Ascending aorta (tissue), 2 donors: ENCODE measurements around the gene ARHGAP10. TPM values are rescaled to one million over a fixed set of nuclear protein-coding genes. Genes with fewer than 3 reads are reported as not detected.

Experiments used
- DNase-seq, 2 donors: peaks; one replicate each; pipeline ENCODE4 v3.0.0-alpha.2; 2019; ENCODE audit warnings: low spot score in 2 of 2
- H3K27ac ChIP-seq, 2 donors: fragments of 200-600 bp; sonication (generic); one replicate each; pipeline ENCODE4 v1.5.1; 2016 to 2017; ENCODE audit warnings: mild to moderate bottlenecking in 1 of 2
- H3K27me3 ChIP-seq: fragments of 200-600 bp; sonication (generic); one replicate; pipeline ENCODE4 v1.5.1; 2017
- H3K36me3 ChIP-seq, 2 donors: fragments of 200-600 bp; sonication (generic); one replicate each; pipeline ENCODE4 v1.5.1; 2016
- H3K4me1 ChIP-seq, 2 donors: fragments of 200-600 bp; sonication (generic); one replicate each; pipeline ENCODE4 v1.5.1; 2016 to 2017; ENCODE audit warnings: mild to moderate bottlenecking in 1 of 2
- H3K4me3 ChIP-seq, 2 donors: fragments of 200-600 bp; sonication (generic); one replicate each; pipeline ENCODE4 v1.5.1; 2016 to 2017; ENCODE audit warnings: mild to moderate bottlenecking in 1 of 2
- H3K9me3 ChIP-seq, 2 donors: fragments of 200-600 bp; sonication (generic); one replicate each; pipeline ENCODE4 v1.5.1; 2016
- CTCF ChIP-seq, 3 experiments: fragments of 200-600 bp in 2 of 3; fragments of 450-650 bp in 1 of 3; sonication (generic) in 2 of 3; IDR thresholded peaks; one replicate each; pipeline ENCODE4 v1.5.1; 2016 to 2019; ENCODE audit warnings: antibody characterized with exemption in 3 of 3, mild to moderate bottlenecking in 1 of 3, moderate library complexity in 1 of 3
- intact Hi-C: fragments of 100-400 bp; cut with DNase I; formaldehyde crosslinking; loops from one replicate; pipeline ENCODE4 v1.15.1; 2023
- total RNA-seq: library from RNA; depleted of rRNA; stranded (reverse); fragments of >200 nt; gene quantifications from one replicate; pipeline ENCODE4 v1.1.0, GENCODE V29; 2016

Gene ARHGAP10
- total RNA-seq, 1 donor from 2014 or later, result 77.3 TPM

GRCh38 chr4:147969573-147970385 lies 237.9 kb downstream of the ARHGAP10 start:
- Histone ChIP-seq H3K4me3 (no peak overlapping the region), H3K27ac (no peak overlapping the region), H3K4me1 (peaks cover 0 to 3% of the 10 kb centered on the region in 2 donors), H3K9me3 (no peaks in the 10 kb centered on the region), H3K27me3 (no peaks in the 10 kb centered on the region), H3K36me3 (peaks cover 6 to 39% of the 10 kb centered on the region in 2 donors)
- no peak for TF ChIP-seq CTCF (IDR thresholded peaks at IDR 0.05)
- DNase-seq, result no peak
- intact Hi-C loops, result no loop called here

GRCh38 chr4:147971116-147971515 lies 239.2 kb downstream of the ARHGAP10 start:
- Histone ChIP-seq H3K4me1 (peaks cover 0 to 12% of the 10 kb centered on the region in 2 donors), H3K27ac (no peak overlapping the region), H3K9me3 (no peaks in the 10 kb centered on the region), H3K36me3 (peaks cover 5 to 38% of the 10 kb centered on the region in 2 donors), H3K27me3 (no peaks in the 10 kb centered on the region), H3K4me3 (no peak overlapping the region)
- intact Hi-C loops, result no loop called here
- DNase-seq, result no peak
- TF ChIP-seq CTCF (IDR thresholded peaks at IDR 0.05), result no peak

- H3K4me1 ChIP-seq, result peaks cover 0 to 9% of the 10 kb centered on the region in 2 donors
Measured at GRCh38 chr4:147975325-147975724, 243.4 kb downstream of the ARHGAP10 start.

GRCh38 chr4:147975933-147976928 lies 244.3 kb downstream of the ARHGAP10 start:
- DNase-seq, result no peak
- H3K36me3 ChIP-seq, result peaks cover 0 to 7% of the 10 kb centered on the region in 2 donors
- no peaks in the 10 kb centered on the region for H3K27me3 ChIP-seq
- H3K4me1 ChIP-seq, result peaks cover 4 to 9% of the 10 kb centered on the region in 2 donors
- no peak for TF ChIP-seq CTCF (IDR thresholded peaks at IDR 0.05)
- no peak overlapping the region for H3K4me3 ChIP-seq
- H3K9me3 ChIP-seq, result no peaks in the 10 kb centered on the region
- H3K27ac ChIP-seq, result no peak overlapping the region
- intact Hi-C loops, result no loop called here

More at GRCh38 chr4:147975325-147975724, 243.4 kb downstream of the ARHGAP10 start:
- intact Hi-C loops, result no loop called here
- no peak overlapping the region for H3K27ac ChIP-seq
- H3K27me3 ChIP-seq, result no peaks in the 10 kb centered on the region
- H3K36me3 ChIP-seq, result peaks cover 0 to 13% of the 10 kb centered on the region in 2 donors
- no peak for TF ChIP-seq CTCF (IDR thresholded peaks at IDR 0.05)
- no peaks in the 10 kb centered on the region for H3K9me3 ChIP-seq
- no peak for DNase-seq
- H3K4me3 ChIP-seq, result no peak overlapping the region

- TF ChIP-seq CTCF (IDR thresholded peaks at IDR 0.05), result no peak
- H3K4me1 ChIP-seq, result peaks cover 4 to 15% of the 10 kb centered on the region in 2 donors
Measured at GRCh38 chr4:147980586-147980985, 248.7 kb downstream of the ARHGAP10 start.

More at GRCh38 chr4:147980586-147980985, 248.7 kb downstream of the ARHGAP10 start:
- H3K36me3 ChIP-seq, result peaks cover 0 to 1% of the 10 kb centered on the region in 2 donors
- no peak for DNase-seq
- H3K27me3 ChIP-seq, result no peaks in the 10 kb centered on the region
- intact Hi-C loops, result no loop called here
- no peak overlapping the region for H3K27ac ChIP-seq
- no peak overlapping the region for H3K4me3 ChIP-seq
- no peaks in the 10 kb centered on the region for H3K9me3 ChIP-seq
